ENCODE data around the gene TLK1.

The TLK1 gene

DNA sequence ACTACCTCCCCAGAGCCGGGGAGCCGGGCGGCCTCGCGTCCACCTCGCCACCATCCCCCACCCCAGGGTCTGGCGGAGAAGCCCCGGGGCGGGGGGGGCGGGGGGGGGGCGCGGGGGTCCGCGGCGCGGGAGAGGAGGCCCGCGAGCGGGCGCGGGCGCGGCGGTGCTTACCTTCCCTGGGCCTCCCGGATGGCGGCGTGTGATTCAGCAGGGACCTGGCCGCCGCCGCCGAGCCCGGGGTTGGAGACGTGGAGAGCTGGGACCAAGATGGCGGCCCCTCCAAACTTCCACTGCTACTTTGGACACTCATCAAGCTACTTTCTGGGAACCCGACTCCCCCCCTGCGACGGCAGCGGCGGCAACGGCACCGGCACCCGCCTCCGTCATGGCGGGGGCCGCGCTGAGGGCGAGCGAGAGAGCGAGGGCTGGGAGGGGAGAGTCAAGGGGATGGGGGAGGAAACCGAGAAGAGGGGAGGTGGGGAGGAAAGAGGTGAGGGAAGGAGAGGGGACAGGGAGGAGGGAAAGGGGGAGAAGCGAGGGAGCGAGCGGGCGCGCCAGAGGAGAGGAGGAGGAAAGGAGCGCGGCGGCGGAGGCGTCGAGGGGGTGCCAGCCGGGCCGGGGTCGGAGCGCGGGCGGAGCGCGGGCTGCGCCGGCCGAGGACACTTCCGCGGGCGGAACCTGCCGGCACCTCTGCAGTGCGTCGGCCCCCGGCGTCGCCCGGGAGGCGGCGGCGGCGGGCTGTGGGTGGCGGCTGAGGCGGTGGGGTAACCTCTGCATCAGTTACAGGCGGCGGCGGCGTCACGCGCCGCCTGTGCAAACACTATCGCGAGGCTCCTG, at the start of gene TLK1:
Gene TLK1, minus strand, starts transcription at position 775 of the 837 bp plus-strand sequence. Its CDS starts 465 bp downstream, at position 310.
- DNase-seq = peak; percentile 78

DNA sequence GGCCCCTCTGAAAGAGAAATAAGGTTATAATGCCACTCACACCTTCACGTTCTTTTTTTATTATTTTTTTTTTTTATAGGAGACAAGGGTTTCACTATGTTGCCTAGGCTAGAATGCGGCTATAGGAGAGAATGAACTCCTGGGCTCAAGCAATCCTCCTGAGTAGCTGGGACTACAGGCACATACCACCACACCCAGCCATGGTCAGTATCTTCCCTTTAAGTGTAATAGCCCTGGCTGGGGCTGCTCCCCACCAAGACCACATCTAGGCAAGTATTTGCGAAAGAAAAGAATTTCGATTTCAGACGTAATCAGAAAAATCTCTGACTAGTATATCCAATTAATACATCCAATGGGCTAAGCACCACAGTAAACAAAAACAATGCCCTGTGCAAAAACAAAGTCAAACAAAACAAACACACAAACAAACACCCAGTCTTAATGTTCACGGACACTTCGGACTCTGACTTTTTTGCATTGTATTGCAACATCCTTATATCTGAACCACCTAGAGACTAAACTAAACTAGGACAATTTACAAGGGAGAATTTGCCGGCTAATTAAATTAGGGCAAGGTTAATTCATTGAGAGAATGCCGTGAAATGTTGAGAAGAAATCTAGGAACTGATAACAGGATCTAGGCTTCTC, 49.6 kb upstream of the TLK1 start:
- no peak for DNase-seq

DNA sequence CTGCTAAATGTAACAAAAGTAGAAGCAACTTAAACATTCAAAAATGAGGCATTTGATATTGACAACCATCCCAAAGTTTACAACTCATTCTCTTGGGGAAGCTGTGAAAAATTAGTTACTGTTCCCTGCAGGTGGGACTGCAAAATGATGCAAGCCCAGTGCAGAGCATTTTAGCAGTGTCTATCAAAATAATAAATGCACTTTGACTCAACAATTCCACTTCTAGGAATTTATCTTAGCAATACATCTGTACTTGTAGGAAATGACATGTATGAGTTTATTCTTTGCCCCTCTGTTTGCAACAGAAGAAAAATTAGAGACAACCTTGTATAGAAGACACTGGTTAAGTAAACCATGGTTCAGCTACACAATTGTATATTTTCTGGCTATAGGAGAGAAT, 48.0 kb upstream of the TLK1 start:
- DNase-seq = no peak

DNA sequence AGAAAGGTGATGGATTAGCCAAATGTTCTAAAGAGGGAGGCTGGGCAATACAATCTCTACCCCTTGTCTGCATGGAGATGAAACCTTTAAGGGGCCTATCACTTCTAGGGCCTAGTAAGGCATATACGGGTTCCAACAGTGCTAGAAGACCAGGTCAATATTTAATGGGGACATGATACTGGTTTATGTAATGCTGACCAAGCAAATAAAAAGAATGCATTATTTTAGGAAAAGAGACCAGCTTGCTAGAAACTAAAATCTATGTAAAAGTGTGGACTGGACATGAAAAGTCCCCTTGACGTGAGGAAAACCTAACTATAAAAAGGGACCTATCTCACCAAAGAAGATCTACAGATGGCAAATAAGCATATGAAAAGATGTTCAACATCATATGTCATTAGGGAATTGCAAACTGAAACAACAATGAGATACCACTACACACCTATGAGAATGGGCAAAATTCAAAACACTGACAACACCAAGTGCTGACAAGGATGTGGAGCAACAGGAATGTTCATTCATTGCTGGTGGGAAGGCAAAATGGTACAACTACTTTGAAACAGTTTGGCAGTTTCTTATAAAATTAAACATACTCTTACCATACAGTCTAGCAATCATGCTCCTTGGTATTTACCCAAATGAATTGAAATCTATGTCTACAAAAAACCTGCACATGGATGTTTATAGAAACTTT, 45.9 kb upstream of the TLK1 start:
- no peak for DNase-seq

DNA sequence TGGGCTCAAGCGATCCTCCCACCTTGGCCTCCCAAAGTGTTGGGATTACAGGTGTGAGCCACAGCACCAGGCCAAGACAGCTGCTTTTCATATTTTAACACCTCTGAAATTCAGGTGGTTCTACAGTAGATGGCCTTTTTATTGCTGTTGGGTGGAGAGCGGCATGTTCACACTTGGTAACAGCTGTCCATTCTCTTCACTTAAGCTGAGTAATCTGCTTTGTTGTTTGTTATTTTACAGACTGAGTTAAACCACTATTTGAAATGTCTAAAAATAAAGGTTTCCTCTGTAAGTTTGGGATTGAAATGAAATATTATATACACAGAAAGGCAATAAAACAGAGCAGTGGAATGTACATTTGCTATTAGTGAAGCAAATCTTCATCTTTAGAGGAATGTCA, 44.9 kb upstream of the TLK1 start:
- no peak for DNase-seq

- DNase-seq = no peak
These were observed 41.1 kb upstream of the TLK1 start for GRCh38 chr2:171201767-171202166.

- DNase-seq = no peak
These were observed 40.6 kb upstream of the TLK1 start for GRCh38 chr2:171201271-171201670.

GRCh38 chr2:171200469-171200868, 39.8 kb upstream of the TLK1 start:
- no peak for DNase-seq

DNA sequence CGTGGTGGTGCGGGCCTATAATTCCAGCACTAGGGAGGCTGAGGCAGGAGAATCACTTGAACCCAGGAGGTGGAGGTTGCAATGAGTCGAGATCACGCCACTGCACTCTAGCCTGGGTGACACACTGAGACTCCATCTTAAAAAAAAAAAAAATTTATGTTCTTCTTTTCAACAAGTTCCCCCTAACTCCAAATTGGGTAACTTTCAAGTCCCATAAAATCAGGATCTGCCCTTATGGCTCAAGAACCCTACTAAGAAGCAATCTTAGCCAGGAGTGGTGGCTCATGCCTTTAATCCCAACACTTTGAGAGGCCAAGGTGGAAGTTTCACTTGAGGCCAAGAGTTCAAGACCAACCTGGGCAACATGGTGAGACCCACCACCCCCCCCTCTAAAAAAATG, 30.3 kb upstream of the TLK1 start:
- DNase-seq = no peak

DNA sequence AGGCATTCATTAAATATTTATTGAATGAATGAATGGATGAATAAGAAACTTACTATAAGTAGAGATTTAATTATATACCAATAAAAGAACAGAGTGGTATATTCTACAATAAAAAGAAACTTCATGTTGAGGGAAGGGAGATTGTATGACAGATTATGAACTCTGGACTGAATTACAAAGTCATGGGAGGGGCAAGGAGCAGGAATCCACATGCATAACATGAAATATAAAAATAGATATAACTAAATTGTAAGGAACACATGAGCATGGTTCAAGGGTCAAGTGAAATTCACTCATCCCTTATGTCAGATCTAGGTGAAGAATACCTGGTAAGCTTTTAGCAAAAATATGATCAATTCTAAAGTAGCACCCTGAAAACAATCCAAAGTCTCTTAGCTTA, 27.1 kb upstream of the TLK1 start:
- no peak for DNase-seq

DNA sequence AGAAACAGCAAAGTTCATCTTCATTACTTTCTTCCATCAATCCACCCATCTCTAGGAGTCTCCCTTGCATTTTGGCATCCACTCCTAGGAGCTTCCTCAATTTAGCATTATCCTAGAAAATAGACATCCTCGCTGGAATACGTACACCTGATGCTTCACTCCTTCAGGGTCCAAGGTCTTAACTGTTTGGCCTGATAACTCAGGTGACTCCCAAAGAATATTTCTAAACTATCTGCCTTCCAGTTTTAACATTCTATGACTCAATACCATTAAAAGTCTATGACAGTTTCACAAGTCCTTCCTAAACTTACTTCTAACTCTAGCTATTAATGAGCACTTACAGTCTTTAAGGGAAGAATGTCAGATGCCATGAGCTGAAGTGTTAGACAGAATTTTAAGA, 26.5 kb upstream of the TLK1 start:
- DNase-seq = no peak

- no peak for DNase-seq
These were observed 25.2 kb upstream of the TLK1 start for GRCh38 chr2:171185941-171186340.

- DNase-seq = no peak
These were observed 24.6 kb upstream of the TLK1 start for GRCh38 chr2:171185165-171185818.

DNA sequence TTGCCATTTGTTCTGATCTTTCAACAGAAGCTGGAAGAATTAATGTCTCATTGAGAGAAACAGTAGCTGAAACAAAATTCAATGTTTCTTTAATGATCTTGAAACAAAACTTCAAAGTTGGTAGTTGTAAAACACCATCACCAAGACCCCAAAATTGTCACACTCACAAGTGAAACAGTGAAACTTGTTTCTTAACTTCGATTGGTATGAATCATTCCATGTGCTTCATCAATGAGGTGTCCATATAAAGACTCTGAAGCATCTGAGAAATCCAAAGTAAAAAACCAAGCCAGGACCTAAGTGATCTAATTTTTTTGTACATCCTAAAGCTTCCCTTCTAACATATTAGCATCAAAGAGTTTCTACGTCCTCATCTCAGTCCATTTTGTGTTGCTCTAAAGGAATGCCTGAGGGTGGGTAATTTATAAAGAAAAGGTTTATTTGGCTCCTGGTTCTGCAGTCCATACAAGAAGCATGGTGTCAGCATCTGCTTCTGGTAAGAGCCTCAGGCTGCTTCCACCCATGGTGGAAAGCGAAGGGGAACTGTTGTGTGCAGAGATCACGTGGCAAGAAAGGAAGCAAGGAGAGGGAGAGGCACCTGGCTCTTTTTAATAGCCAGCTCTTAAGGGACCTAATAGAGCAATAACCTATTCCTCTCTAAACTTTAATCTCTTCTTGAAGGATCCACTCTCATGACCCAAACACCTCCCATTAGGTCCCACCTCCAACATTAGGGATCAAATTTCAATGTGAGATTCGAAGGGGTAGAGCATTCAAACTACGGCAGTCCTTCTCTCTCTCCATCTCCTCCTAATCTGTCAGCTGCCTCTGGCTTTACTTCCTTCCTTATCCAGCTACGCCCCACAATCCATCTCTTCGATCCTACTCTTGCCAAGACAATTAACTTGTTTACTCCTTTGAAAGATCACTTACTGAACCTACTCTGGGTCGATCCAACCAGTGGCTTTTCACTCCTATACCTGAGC, 20.7 kb upstream of the TLK1 start:
- DNase-seq = peak; percentile 3

- DNase-seq = no peak
These were observed 19.7 kb upstream of the TLK1 start for GRCh38 chr2:171180229-171180930.

GRCh38 chr2:171178993-171179392, 18.3 kb upstream of the TLK1 start:
- no peak for DNase-seq

GRCh38 chr2:171176516-171176915, 15.8 kb upstream of the TLK1 start:
- DNase-seq = no peak

- DNase-seq = no peak
These were observed 13.4 kb upstream of the TLK1 start for GRCh38 chr2:171174075-171174474.

DNA sequence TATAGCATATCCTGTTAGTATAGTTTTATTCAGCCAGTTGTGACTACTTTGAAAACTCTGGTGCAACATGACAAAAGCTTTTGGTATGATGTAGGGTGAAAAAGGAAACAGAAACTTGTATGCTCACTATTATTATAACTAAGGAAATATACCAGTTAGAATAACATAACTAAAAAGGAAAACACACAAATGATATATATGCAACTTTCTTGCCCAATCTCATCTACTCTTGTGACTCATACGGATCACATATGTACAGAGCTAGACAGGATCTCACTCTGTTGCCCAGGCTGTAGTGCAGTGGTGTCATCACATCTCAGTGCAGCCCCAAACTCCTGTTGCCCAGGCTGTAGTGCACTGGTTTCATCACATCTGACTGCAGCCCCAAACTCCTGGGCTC, 12.4 kb upstream of the TLK1 start:
- no peak for DNase-seq

GRCh38 chr2:171171808-171172207, 11.1 kb upstream of the TLK1 start:
- DNase-seq = no peak

- no peak for DNase-seq
These were observed 9.1 kb upstream of the TLK1 start for GRCh38 chr2:171169839-171170238.
